PC-9 (cell line): Measurements from ENCODE around the gene C9orf78.

Experiments
- EZH2 ChIP-seq: fragments of 200-600 bp; sonication (generic); IDR thresholded peaks from 2 replicates; pipeline ENCODE4 v1.8.0; 2017; ENCODE audit warnings: antibody characterized with exemption, low read depth
- TF ChIP-seq, protein P1 (sequence below): fragments of 200-600 bp; sonication (generic); conservative IDR thresholded peaks from 2 replicates; pipeline ENCODE4 v1.6.1; 2017; ENCODE audit warnings: mixed run types, antibody characterized with exemption, mild to moderate bottlenecking, moderate library complexity

DNA sequence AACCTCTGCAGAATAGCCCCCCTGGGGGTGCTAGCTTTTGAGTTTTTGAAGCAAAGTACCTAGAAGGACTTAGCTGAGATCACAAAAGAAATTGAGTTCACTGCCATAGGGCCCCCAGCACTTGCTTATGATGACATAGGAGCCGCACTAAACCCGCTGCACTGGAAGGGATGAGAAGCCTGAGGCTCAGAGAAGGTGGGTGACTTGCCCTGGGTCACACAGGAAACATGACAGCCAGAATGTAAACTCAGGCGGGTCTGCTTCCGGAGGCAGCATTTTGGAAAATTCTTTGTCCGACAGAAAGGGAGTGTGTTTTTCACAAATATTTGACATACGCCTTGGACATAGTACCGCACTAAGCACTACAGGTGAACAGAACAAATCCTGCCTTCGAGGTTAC lies 40.5 kb downstream of the C9orf78 start:
- TF ChIP-seq, protein P1, sequence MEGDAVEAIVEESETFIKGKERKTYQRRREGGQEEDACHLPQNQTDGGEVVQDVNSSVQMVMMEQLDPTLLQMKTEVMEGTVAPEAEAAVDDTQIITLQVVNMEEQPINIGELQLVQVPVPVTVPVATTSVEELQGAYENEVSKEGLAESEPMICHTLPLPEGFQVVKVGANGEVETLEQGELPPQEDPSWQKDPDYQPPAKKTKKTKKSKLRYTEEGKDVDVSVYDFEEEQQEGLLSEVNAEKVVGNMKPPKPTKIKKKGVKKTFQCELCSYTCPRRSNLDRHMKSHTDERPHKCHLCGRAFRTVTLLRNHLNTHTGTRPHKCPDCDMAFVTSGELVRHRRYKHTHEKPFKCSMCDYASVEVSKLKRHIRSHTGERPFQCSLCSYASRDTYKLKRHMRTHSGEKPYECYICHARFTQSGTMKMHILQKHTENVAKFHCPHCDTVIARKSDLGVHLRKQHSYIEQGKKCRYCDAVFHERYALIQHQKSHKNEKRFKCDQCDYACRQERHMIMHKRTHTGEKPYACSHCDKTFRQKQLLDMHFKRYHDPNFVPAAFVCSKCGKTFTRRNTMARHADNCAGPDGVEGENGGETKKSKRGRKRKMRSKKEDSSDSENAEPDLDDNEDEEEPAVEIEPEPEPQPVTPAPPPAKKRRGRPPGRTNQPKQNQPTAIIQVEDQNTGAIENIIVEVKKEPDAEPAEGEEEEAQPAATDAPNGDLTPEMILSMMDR = no peak
- TF ChIP-seq EZH2 = no peak
